Measurements from ENCODE around the gene NAA35. TPM values are rescaled to one million over a fixed set of nuclear protein-coding genes. Genes with fewer than 3 reads are reported as not detected.

The NAA35 gene
- total RNA-seq, 1 experiment from 2014 or later: 33.6 TPM

DNA sequence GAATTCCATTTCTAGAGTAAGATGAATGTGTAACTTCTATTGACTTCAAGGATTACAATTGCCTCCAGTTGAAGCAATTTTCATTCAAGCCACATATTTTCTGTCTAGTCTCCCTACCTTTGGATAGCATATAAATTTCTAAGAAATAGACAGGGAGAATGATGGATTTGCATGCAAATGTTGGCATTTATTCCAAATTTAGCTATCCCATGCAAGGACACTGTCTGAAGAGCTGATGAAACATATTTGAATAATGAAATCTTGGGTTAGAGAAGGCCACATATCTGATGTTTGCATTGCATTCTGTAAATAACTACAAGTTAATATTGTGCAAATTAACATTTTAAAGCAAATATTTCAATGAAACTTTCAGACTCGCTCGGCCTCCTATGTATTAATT lies 36.0 kb upstream of the NAA35 start:
- Histone ChIP-seq H3K27me3 (ENCODE audit: insufficient read depth, low read depth) (no peaks in the 10 kb centered on the region), H3K27ac (no peak overlapping the region), H3K9me2 (ENCODE audit: insufficient read depth) (no peaks in the 10 kb centered on the region), H3F3A (ENCODE audit: insufficient read depth, low read depth) (no peaks in the 10 kb centered on the region), H3K79me2 (ENCODE audit: low read depth) (no peaks in the 10 kb centered on the region), H4K20me1 (ENCODE audit: insufficient read depth) (no peaks in the 10 kb centered on the region), H3K4me2 (no peak overlapping the region), H3K36me3 (ENCODE audit: low read depth) (no peaks in the 10 kb centered on the region), H2AFZ (no peak overlapping the region), H3K9me3 (ENCODE audit: insufficient read depth, low read depth) (no peaks in the 10 kb centered on the region), H3K4me1 (replicated peaks; ENCODE audit: insufficient read depth) (no peaks in the 10 kb centered on the region), H3K4me3 (no peak overlapping the region)
- POLR2A ChIA-PET (ENCODE audit: unreplicated experiment): no interaction called here
- CTCF ChIA-PET: no interaction called here
- BruUV-seq (replicated peaks): no TSS peak
- no peak for DNase-seq
- TF ChIP-seq EZH2 (IDR thresholded peaks at IDR 0.05; ENCODE audit: low read depth): no peak
- TF ChIP-seq, protein P1, sequence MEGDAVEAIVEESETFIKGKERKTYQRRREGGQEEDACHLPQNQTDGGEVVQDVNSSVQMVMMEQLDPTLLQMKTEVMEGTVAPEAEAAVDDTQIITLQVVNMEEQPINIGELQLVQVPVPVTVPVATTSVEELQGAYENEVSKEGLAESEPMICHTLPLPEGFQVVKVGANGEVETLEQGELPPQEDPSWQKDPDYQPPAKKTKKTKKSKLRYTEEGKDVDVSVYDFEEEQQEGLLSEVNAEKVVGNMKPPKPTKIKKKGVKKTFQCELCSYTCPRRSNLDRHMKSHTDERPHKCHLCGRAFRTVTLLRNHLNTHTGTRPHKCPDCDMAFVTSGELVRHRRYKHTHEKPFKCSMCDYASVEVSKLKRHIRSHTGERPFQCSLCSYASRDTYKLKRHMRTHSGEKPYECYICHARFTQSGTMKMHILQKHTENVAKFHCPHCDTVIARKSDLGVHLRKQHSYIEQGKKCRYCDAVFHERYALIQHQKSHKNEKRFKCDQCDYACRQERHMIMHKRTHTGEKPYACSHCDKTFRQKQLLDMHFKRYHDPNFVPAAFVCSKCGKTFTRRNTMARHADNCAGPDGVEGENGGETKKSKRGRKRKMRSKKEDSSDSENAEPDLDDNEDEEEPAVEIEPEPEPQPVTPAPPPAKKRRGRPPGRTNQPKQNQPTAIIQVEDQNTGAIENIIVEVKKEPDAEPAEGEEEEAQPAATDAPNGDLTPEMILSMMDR (conservative IDR thresholded peaks at IDR 0.05): no peak
- intact Hi-C loops (cut with micrococcal nuclease; ENCODE audit: unreplicated experiment): no loop called here

DNA sequence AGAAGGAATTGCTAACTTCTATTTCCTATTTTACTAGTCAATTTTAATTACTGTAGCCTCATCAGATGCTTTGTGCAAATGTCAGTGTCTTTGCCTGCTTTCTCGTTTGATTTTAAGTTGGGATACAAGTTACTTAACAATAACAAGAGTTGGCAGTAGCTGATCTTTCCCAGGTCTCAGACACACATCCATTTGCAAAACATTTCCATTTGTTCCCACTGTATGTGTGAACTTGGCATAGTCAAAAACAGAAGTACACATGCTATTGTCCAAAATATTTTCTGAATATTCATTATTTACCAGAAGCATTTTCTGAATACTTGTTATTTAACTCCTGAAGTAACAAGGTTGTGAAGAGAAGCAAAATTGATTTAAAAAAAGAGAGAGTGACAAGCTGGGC lies 35.0 kb upstream of the NAA35 start:
- no peaks in the 10 kb centered on the region for H4K20me1 ChIP-seq (ENCODE audit: insufficient read depth)
- intact Hi-C loops (cut with micrococcal nuclease; ENCODE audit: unreplicated experiment): no loop called here
- no peaks in the 10 kb centered on the region for H3K79me2 ChIP-seq (ENCODE audit: low read depth)
- no peak overlapping the region for H3K27ac ChIP-seq
- no peaks in the 10 kb centered on the region for H3K4me1 ChIP-seq (replicated peaks; ENCODE audit: insufficient read depth)
- POLR2A ChIA-PET (ENCODE audit: unreplicated experiment): no interaction called here
- no peaks in the 10 kb centered on the region for H3K9me3 ChIP-seq (ENCODE audit: insufficient read depth, low read depth)
- H3K4me3 ChIP-seq: no peak overlapping the region
- BruUV-seq (replicated peaks): no TSS peak
- H3K27me3 ChIP-seq (ENCODE audit: insufficient read depth, low read depth): no peaks in the 10 kb centered on the region
- H2AFZ ChIP-seq: no peak overlapping the region
- no peaks in the 10 kb centered on the region for H3K9me2 ChIP-seq (ENCODE audit: insufficient read depth)
- H3F3A ChIP-seq (ENCODE audit: insufficient read depth, low read depth): no peaks in the 10 kb centered on the region
- TF ChIP-seq, protein P1 (conservative IDR thresholded peaks at IDR 0.05): no peak
- no peak for TF ChIP-seq EZH2 (IDR thresholded peaks at IDR 0.05; ENCODE audit: low read depth)
- DNase-seq: no peak
- no peaks in the 10 kb centered on the region for H3K36me3 ChIP-seq (ENCODE audit: low read depth)
- no peak overlapping the region for H3K4me2 ChIP-seq
- CTCF ChIA-PET: no interaction called here

DNA sequence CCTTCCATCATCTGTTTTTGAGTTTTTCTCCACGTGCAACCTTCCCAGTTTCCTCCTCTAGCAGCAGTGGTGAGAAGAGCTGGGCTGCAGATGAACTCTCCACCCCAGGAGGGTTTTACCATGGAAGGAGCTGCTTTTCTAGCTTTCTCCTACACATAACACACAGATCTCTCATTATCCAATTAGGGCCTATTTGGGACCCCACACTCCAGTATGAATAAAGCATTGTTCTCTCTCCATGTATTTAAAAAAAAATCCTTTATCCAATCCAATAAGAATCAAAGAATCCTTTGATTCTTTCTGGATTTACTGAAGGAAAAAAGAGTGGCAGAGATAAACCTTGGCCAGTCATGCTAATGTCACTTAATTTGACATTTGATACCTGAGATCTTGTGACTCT lies 31.6 kb upstream of the NAA35 start:
- no peak for DNase-seq
- H3K4me1 ChIP-seq (replicated peaks; ENCODE audit: insufficient read depth): no peaks in the 10 kb centered on the region
- no TSS peak for BruUV-seq (replicated peaks)
- H3K36me3 ChIP-seq (ENCODE audit: low read depth): no peaks in the 10 kb centered on the region
- CTCF ChIA-PET: interaction anchor here (0.6 kb wide), 1 partner anchor 91 kb away, joined by 3 read pairs; no protein-coding TSS in a partner anchor
- no peak for TF ChIP-seq EZH2 (IDR thresholded peaks at IDR 0.05; ENCODE audit: low read depth)
- TF ChIP-seq, protein P1 (conservative IDR thresholded peaks at IDR 0.05): no peak
- no peaks in the 10 kb centered on the region for H3K79me2 ChIP-seq (ENCODE audit: low read depth)
- H4K20me1 ChIP-seq (ENCODE audit: insufficient read depth): no peaks in the 10 kb centered on the region
- H3K4me2 ChIP-seq: no peak overlapping the region
- intact Hi-C loops (cut with micrococcal nuclease; ENCODE audit: unreplicated experiment): no loop called here
- no peaks in the 10 kb centered on the region for H3K27me3 ChIP-seq (ENCODE audit: insufficient read depth, low read depth)
- no peaks in the 10 kb centered on the region for H3F3A ChIP-seq (ENCODE audit: insufficient read depth, low read depth)
- no peak overlapping the region for H3K27ac ChIP-seq
- H2AFZ ChIP-seq: no peak overlapping the region
- no peak overlapping the region for H3K4me3 ChIP-seq
- H3K9me3 ChIP-seq (ENCODE audit: insufficient read depth, low read depth): peaks cover 3% of the 10 kb centered on the region; the same call in 1 of the 2 replicates
- POLR2A ChIA-PET (ENCODE audit: unreplicated experiment): no interaction called here
- no peaks in the 10 kb centered on the region for H3K9me2 ChIP-seq (ENCODE audit: insufficient read depth)
